8988T (cell line): ENCODE data around the gene JCAD.
"Not testable (repeated sequence)": the region's sequence is repeated elsewhere in the genome, so short reads cannot be mapped to it uniquely, and the experiment has no call there.

Experiments
- DNase-seq: peaks from one replicate; pipeline ENCODE4 v3.0.0; 2011

Gene JCAD

DNA sequence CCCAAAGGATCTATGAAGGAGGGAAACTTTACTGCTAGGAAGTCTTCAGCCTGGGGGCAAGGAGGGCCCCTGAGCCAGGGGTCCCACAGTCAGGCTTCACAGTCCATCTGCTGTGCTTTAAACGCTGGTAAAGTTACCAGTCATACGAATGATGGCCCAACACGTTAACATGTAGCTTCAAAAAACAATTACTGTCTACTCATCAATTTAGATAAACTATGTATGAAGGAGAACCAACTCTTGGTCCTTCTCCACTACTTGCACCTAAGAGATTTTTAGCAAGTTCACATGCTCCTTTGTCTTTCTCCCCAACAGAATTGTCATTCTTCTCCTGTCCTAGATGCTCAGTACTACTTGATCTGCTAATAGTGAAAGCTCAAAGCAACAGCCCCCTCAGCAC is 16.6 kb downstream of the JCAD start:
- no peak for DNase-seq

GRCh38 chr10:30041196-30042105 is 17.9 kb downstream of the JCAD start:
- DNase-seq = no peak

DNA sequence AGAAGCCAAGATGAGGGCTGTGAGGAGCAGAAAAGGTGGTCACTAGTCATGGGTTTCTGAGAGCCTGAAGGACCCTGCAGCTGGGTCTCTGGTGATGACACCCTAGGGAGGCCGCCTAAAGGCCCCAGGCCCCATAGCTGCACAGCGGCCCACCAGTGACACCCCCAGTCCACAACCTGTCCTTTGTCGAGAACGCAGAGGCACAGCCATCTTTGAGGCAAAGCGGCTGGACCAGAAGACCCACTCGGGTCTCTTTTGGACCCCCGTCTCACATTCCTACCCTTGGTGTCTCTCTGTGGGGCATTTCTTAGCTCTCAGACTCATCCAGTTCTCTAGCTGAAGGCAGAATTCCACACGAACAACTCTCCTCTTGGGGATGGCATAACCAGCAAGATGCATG is 18.8 kb downstream of the JCAD start:
- no peak for DNase-seq

- no peak for DNase-seq
These were observed 19.4 kb downstream of the JCAD start for GRCh38 chr10:30039988-30040387.

DNA sequence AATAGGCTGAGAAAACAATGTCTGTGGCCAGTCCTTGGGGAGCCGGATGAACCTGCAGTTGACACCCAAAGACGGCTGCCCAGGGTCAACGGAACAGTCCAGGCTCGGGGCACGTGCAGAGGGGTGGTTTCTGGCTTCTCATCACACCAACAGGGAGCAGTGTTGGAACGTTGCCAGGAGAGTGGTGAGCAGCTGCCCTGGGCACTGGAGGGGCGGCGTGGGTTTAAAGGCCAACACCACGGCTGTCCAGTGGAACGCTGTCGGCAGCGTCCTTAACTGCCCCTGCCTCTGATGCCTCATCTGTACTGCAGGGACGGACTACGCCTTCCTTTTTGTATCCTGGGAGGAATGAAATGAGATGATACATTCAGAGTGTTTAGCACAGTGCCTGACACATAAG is 19.8 kb downstream of the JCAD start:
- DNase-seq = no peak

GRCh38 chr10:30038781-30039536 is 20.4 kb downstream of the JCAD start:
- no peak for DNase-seq

GRCh38 chr10:30037620-30038336 is 21.6 kb downstream of the JCAD start:
- no peak for DNase-seq

- DNase-seq = no peak
These were observed 22.6 kb downstream of the JCAD start for GRCh38 chr10:30036811-30037210.

GRCh38 chr10:30036341-30036740 is 23.0 kb downstream of the JCAD start:
- no peak for DNase-seq

- DNase-seq = no peak
These were observed 24.8 kb downstream of the JCAD start for GRCh38 chr10:30034433-30035137.

DNA sequence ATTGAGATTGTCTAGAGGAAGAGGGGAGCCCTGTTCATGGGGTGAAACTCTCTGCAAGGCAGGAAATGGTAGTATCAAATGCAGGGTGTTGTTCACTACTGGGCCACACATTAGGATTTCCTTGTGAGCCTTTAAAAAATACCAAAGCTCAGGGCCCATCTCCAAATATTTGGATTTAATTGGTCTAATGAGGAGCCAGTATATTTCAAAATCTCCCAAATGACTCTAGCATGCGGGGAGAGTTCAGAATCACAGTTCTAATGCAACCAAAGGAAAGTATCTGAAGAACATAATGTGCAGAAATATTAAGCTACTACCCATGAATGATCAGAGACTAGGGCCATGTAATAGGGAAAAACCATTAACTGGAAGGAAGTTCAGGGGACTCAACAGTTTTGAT is 27.3 kb downstream of the JCAD start:
- DNase-seq = no peak

GRCh38 chr10:30029872-30030256 is 29.5 kb downstream of the JCAD start:
- no peak for DNase-seq

GRCh38 chr10:30029164-30029871 is 30.1 kb downstream of the JCAD start:
- DNase-seq = no peak

DNA sequence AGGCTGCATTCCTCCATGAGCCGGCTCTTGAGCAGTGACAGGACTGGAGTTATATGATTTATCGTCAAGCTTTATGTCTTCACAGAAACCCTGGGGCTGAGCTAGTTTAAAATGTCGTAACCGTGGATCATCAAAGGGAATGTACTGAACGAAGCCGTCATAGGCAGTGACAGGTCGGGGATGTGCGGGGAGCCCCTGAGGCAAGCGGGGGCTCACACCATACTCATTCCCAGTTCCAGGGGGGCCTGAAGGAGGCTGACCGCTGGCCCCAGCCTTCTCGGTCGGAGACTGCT is 30.7 kb downstream of the JCAD start:
- no peak for DNase-seq

- no peak for DNase-seq
These were observed 31.2 kb downstream of the JCAD start for GRCh38 chr10:30028006-30028737.

DNA sequence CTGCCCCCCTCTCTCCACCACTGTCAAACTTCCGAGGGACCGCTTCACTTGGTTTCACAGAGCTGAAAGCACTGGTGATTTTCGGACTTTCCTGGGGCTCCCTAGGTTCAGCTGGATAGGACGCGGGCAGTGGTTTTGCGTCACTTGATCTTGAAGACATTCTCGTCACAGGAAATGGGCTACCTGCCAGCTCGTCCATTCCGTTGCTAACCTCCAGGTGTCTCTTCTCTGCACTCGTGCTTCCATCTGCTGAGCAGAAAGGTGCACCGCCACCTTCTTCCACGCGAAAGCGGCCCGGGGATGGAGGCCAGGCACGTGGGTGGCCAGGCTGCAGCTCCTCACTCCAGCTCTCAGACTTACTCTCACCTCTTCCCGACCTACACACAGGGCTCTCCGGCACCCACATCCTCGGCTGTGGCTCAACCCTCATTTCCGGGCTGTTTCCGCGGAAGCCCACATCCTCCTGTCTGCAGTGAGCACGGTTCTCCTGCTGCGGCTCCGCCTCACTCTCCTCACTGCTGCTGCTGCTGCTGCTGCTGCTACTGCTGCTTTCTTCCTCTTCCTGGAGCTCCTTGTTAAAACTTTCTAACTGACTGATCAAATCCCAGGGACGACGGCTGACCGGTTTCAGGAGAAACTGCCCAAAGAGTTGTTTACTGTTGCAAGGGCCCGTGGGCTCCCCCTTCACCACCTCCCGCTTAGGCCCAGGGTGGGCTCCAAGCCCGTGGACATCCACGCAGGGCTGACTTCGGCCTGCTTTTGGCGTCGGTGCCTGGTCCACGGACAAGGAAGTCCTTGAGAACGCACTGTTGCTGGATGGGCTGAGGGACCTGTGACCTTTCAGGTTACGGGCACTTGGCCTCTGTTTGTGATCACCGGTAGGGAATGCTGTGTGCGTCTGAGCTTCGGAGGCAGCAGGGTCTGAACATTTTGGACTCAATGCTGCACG is 32.1 kb downstream of the JCAD start:
- DNase-seq = no peak

- DNase-seq = no peak
These were observed 32.8 kb downstream of the JCAD start for GRCh38 chr10:30026578-30026977.

- no peak for DNase-seq
These were observed 33.3 kb downstream of the JCAD start for GRCh38 chr10:30026080-30026479.

GRCh38 chr10:30025428-30025827 is 34.0 kb downstream of the JCAD start:
- not testable (repeated sequence) for DNase-seq

DNA sequence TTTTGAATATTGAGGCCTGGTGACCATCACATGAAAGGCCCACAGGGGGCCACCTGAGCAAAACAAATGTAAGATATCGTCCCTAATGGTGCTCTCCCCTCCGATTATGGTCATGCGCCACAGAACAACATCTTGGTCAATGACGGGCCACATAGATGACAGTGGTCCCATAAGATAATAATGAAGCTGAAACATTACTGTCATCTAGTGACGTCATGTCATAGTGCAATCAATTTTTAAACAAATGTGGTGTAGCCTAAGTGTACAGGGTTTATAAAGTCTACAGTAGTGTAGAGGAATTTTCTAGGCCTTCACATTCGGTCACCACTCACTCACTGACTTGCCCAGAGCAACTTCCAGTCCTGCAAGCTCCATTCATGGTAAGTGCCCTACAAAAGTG is 36.8 kb downstream of the JCAD start:
- DNase-seq = no peak

- no peak for DNase-seq
These were observed 39.9 kb downstream of the JCAD start for GRCh38 chr10:30019468-30019867.
